ENCODE data around the gene TIMP3. TPM values are rescaled to one million over a fixed set of nuclear protein-coding genes. Genes with fewer than 3 reads are reported as not detected.

Gene TIMP3
- total RNA-seq, 1 experiment from 2014 or later = 14.1 TPM

- no peaks in the 10 kb centered on the region for H3K36me3 ChIP-seq (ENCODE audit: insufficient read depth, low read length, poor library complexity, severe bottlenecking)
- no TSS peak for BruUV-seq (replicated peaks)
- TF ChIP-seq EZH2 (IDR thresholded peaks at IDR 0.05; ENCODE audit: borderline replicate concordance, low read depth, low read length, poor library complexity, severe bottlenecking) (no peak), CTCF (conservative IDR thresholded peaks at IDR 0.05; ENCODE audit: low read depth, low read length) (no peak)
- POLR2A ChIA-PET (ENCODE audit: low non-redundant PET) = no interaction called here
- no peak for DNase-seq (ENCODE audit: low spot score)
- intact Hi-C loops (cut with micrococcal nuclease; ENCODE audit: unreplicated experiment) = no loop called here
- H3K27me3 ChIP-seq (replicated peaks; ENCODE audit: insufficient read depth, low read depth, low read length, poor library complexity) = peaks cover 46% of the 10 kb centered on the region
- H3K4me1 ChIP-seq (ENCODE audit: insufficient read depth, low read length, poor library complexity, severe bottlenecking) = no peaks in the 10 kb centered on the region
- no peak overlapping the region for H3K4me3 ChIP-seq (ENCODE audit: low read depth, low read length, poor library complexity, severe bottlenecking)
- no peaks in the 10 kb centered on the region for H3K9me3 ChIP-seq (ENCODE audit: low read depth, low read length, poor library complexity, severe bottlenecking)
- CTCF ChIA-PET = no interaction called here
- H3K27ac ChIP-seq (ENCODE audit: low read depth, low read length, poor library complexity, severe bottlenecking) = no peak overlapping the region
These were observed 41.8 kb downstream of the TIMP3 start for GRCh38 chr22:32843300-32843699.

DNA sequence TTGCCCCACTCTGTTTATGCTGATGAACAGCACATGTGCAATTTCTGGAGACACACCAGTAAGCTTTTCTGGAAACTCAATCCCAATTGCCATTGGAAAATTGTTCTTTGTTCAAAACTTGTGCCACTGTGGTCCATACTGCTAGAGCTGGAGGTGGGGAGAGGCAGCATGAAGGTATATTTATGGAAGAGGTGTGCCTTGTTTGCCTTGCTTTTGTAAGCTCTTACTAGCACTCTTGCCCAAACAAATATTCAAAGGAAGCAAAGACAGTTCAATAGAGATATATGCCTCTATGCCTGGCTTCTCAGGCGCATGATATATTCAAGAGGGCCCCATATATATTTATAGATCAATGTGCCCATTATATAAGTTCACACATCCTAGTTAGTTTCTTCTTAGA, 42.7 kb downstream of the TIMP3 start:
- no peak overlapping the region for H3K4me3 ChIP-seq (ENCODE audit: low read depth, low read length, poor library complexity, severe bottlenecking)
- intact Hi-C loops (cut with micrococcal nuclease; ENCODE audit: unreplicated experiment) = no loop called here
- DNase-seq (ENCODE audit: low spot score) = no peak
- H3K36me3 ChIP-seq (ENCODE audit: insufficient read depth, low read length, poor library complexity, severe bottlenecking) = no peaks in the 10 kb centered on the region
- TF ChIP-seq EZH2 (IDR thresholded peaks at IDR 0.05; ENCODE audit: borderline replicate concordance, low read depth, low read length, poor library complexity, severe bottlenecking) (no peak), CTCF (conservative IDR thresholded peaks at IDR 0.05; ENCODE audit: low read depth, low read length) (no peak)
- H3K4me1 ChIP-seq (ENCODE audit: insufficient read depth, low read length, poor library complexity, severe bottlenecking) = no peaks in the 10 kb centered on the region
- BruUV-seq (replicated peaks) = no TSS peak
- POLR2A ChIA-PET (ENCODE audit: low non-redundant PET) = no interaction called here
- peaks cover 44% of the 10 kb centered on the region for H3K27me3 ChIP-seq (replicated peaks; ENCODE audit: insufficient read depth, low read depth, low read length, poor library complexity)
- H3K9me3 ChIP-seq (ENCODE audit: low read depth, low read length, poor library complexity, severe bottlenecking) = no peaks in the 10 kb centered on the region
- H3K27ac ChIP-seq (ENCODE audit: low read depth, low read length, poor library complexity, severe bottlenecking) = no peak overlapping the region
- CTCF ChIA-PET = no interaction called here

DNA sequence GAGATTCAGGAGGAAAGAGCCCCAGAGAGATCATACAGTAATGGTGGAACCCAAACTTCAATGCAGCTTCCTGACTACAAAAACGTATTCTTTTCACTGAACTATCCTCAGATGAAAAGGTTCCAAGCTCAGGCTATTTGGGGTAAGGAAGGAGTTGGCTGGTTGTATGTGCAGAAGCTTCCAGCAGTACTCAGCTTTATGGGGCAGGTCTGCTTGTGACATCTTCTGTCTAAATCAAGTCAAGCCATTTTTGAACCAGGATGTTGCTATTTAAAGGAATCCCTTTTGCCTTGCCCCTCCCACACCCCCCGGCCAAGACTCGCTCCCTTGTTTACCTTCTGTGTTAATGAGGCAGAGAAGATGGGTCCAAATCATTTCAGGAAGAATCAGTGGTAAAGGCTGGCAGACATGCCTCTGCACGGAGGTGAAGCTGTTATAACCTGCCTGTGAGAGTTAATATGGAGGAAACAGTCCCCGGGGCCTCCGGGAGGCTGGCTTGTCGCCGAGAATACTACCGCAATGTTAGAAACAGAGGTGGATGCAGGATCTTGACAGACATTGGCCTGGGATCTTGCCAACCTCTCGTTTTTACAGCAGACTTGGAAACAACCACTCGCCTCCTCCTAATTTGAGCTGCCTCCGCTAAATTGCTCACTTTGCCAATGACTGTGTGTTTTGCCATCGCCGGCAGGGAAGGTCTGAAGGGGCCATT, 45.4 kb downstream of the TIMP3 start:
- Histone ChIP-seq H3K4me3 (ENCODE audit: low read depth, low read length, poor library complexity, severe bottlenecking) (no peak overlapping the region), H3K36me3 (ENCODE audit: insufficient read depth, low read length, poor library complexity, severe bottlenecking) (no peaks in the 10 kb centered on the region), H3K27me3 (replicated peaks; ENCODE audit: insufficient read depth, low read depth, low read length, poor library complexity) (peaks cover 40% of the 10 kb centered on the region), H3K4me1 (ENCODE audit: insufficient read depth, low read length, poor library complexity, severe bottlenecking) (no peaks in the 10 kb centered on the region), H3K9me3 (ENCODE audit: low read depth, low read length, poor library complexity, severe bottlenecking) (no peaks in the 10 kb centered on the region), H3K27ac (ENCODE audit: low read depth, low read length, poor library complexity, severe bottlenecking) (no peak overlapping the region)
- DNase-seq (ENCODE audit: low spot score) = no peak
- no TSS peak for BruUV-seq (replicated peaks)
- intact Hi-C loops (cut with micrococcal nuclease; ENCODE audit: unreplicated experiment) = no loop called here
- TF ChIP-seq EZH2 (IDR thresholded peaks at IDR 0.05; ENCODE audit: borderline replicate concordance, low read depth, low read length, poor library complexity, severe bottlenecking) (no peak), CTCF (conservative IDR thresholded peaks at IDR 0.05; ENCODE audit: low read depth, low read length) (no peak)
- CTCF ChIA-PET = interaction anchor here (0.5 to 0.6 kb wide), 2 partner anchors 185 to 301 kb away, joined by 4 to 5 read pairs; no protein-coding TSS in a partner anchor
- POLR2A ChIA-PET (ENCODE audit: low non-redundant PET) = no interaction called here

Data from A673 (cell line).